OCI-LY7 (cell line): ENCODE data around the gene CEP192. TPM values are rescaled to one million over a fixed set of nuclear protein-coding genes. Genes with fewer than 3 reads are reported as not detected.
A peak's percentile ranks its signal among the peaks of the same experiment; 100 is the strongest.

ENCODE experiments used
- BruUV-seq: library from RNA; stranded (reverse); fragments of 400-500 nt; replicated peaks from 2 replicates; lab custom pipeline; 2021; lab: Mats Ljungman, UMichigan
- CTCF ChIA-PET: fragments of 300-600 bp; sonication (Branson Sonifier 250); formaldehyde crosslinking; loops from one replicate; lab custom pipeline; 2022; ENCODE audit warnings: antibody characterized with exemption; ENCODE audit not compliant: unreplicated experiment; lab: Charles Lee
- POLR2A ChIA-PET: fragments of 300-600 bp; sonication (Branson Sonifier 250); formaldehyde crosslinking; loops from one replicate; lab custom pipeline; 2022; ENCODE audit warnings: antibody characterized with exemption; lab: Charles Lee
- DNase-seq: peaks from one replicate; pipeline ENCODE4 v3.0.0-alpha.2; 2015; ENCODE audit warnings: low spot score
- H2AFZ ChIP-seq: fragments of 200-600 bp; sonication (generic), shearing (Covaris generic); 2 replicates; pipeline ENCODE4 v1.6.1; 2014; ENCODE audit warnings: mild to moderate bottlenecking, antibody characterized with exemption, low read length, moderate library complexity
- H3K27ac ChIP-seq: fragments of 200-600 bp; sonication (generic); 2 replicates; pipeline ENCODE4 v1.5.1; 2014; ENCODE audit warnings: mixed run types, low read depth, mild to moderate bottlenecking, moderate library complexity, low read length, inconsistent platforms; ENCODE audit not compliant: poor library complexity, severe bottlenecking
- H3K36me3 ChIP-seq: fragments of 200-600 bp; sonication (generic); 2 replicates; pipeline ENCODE4 v1.6.1; 2014; ENCODE audit warnings: mild to moderate bottlenecking, antibody characterized with exemption, low read length, moderate library complexity, mixed read lengths; ENCODE audit not compliant: insufficient read depth
- H3K4me1 ChIP-seq: fragments of 200-600 bp; sonication (generic); 2 replicates; pipeline ENCODE4 v1.5.1; 2014; ENCODE audit warnings: mild to moderate bottlenecking, low read length; ENCODE audit not compliant: insufficient read depth, poor library complexity, severe bottlenecking
- H3K4me2 ChIP-seq: fragments of 200-600 bp; sonication (generic); 2 replicates; pipeline ENCODE4 v1.6.1; 2014; ENCODE audit warnings: mild to moderate bottlenecking, low read length
- H3K4me3 ChIP-seq: fragments of 200-600 bp; sonication (generic); 2 replicates; pipeline ENCODE4 v1.5.1; 2014; ENCODE audit warnings: mild to moderate bottlenecking, low read depth, low read length; ENCODE audit not compliant: poor library complexity, severe bottlenecking
- H3K79me2 ChIP-seq: fragments of 200-600 bp; sonication (generic); 2 replicates; pipeline ENCODE4 v1.6.1; 2016; ENCODE audit warnings: low read depth, mild to moderate bottlenecking, low read length, moderate library complexity, mixed read lengths; ENCODE audit not compliant: insufficient read depth
- H3K9me2 ChIP-seq: fragments of 200-600 bp; sonication (generic); 2 replicates; pipeline ENCODE4 v1.6.1; 2016; ENCODE audit warnings: mild to moderate bottlenecking, low read length, mixed read lengths; ENCODE audit not compliant: insufficient read depth
- H3K9me3 ChIP-seq: fragments of 200-600 bp; sonication (generic); 2 replicates; pipeline ENCODE4 v1.6.1; 2014; ENCODE audit warnings: mild to moderate bottlenecking, mixed run types, low read length, mixed read lengths
- H4K20me1 ChIP-seq: fragments of 200-600 bp; sonication (generic); 2 replicates; pipeline ENCODE4 v1.6.1; 2014; ENCODE audit warnings: mild to moderate bottlenecking, antibody characterized with exemption, low read length, moderate library complexity, mixed read lengths; ENCODE audit not compliant: insufficient read depth
- CTCF ChIP-seq: fragments of 200-600 bp; sonication (generic); conservative IDR thresholded peaks from 2 replicates; pipeline ENCODE4 v1.5.1; 2014; ENCODE audit warnings: mild to moderate bottlenecking, antibody characterized with exemption, low read length, moderate library complexity, mixed read lengths
- EZH2phosphoT487 ChIP-seq: fragments of 200-600 bp; sonication (generic); IDR thresholded peaks from 2 replicates; pipeline ENCODE4 v1.6.1; 2018; ENCODE audit warnings: low read depth, borderline replicate concordance, mild to moderate bottlenecking, mixed run types, antibody characterized with exemption, low read length, moderate library complexity, mixed read lengths
- intact Hi-C: fragments of 100-400 bp; cut with micrococcal nuclease; formaldehyde crosslinking; loops from one replicate; pipeline ENCODE4 v1.10.0; 2022; ENCODE audit not compliant: unreplicated experiment
- total RNA-seq, 2 experiments: library from RNA; depleted of rRNA in 1 of 2; stranded (reverse); fragments of >200 nt in 1 of 2; shearing (Covaris generic) in 1 of 2; gene quantifications; 2 replicates each; pipeline ENCODE4 v1.2.3, GENCODE V29; 2014 to 2022

The CEP192 gene
- total RNA-seq, 2 experiments from 2014 or later, result 55.5 to 59.9 TPM

GRCh38 chr18:13100942-13101658 is 109.9 kb downstream of the CEP192 start:
- CTCF ChIA-PET, result no interaction called here
- Histone ChIP-seq H3K36me3 (peaks cover 90% of the 10 kb centered on the region), H3K4me2 (no peak overlapping the region), H3K4me1 (no peaks in the 10 kb centered on the region), H3K79me2 (no peaks in the 10 kb centered on the region), H3K27ac (no peak overlapping the region), H3K9me3 (no peaks in the 10 kb centered on the region), H3K4me3 (no peak overlapping the region), H3K9me2 (no peaks in the 10 kb centered on the region), H2AFZ (no peak overlapping the region), H4K20me1 (no peaks in the 10 kb centered on the region)
- POLR2A ChIA-PET, result no interaction called here
- TF ChIP-seq CTCF (no peak), EZH2phosphoT487 (no peak)
- intact Hi-C loops, result loop anchor here (10.0 kb wide), 1 partner anchor 376 kb away; no protein-coding TSS in a partner anchor
- DNase-seq, result no peak
- BruUV-seq, result no TSS peak

- ChIA-PET CTCF (no interaction called here), POLR2A (no interaction called here)
- Histone ChIP-seq H2AFZ (no peak overlapping the region), H3K4me2 (no peak overlapping the region), H3K4me1 (no peaks in the 10 kb centered on the region), H4K20me1 (no peaks in the 10 kb centered on the region), H3K9me2 (no peaks in the 10 kb centered on the region), H3K79me2 (no peaks in the 10 kb centered on the region), H3K27ac (no peak overlapping the region), H3K4me3 (no peak overlapping the region), H3K36me3 (peaks cover 90% of the 10 kb centered on the region), H3K9me3 (no peaks in the 10 kb centered on the region)
- no peak for DNase-seq
- TF ChIP-seq EZH2phosphoT487, result no peak
- TF ChIP-seq CTCF, result no peak
- intact Hi-C loops, result loop anchor here (10.0 kb wide), 1 partner anchor 377 kb away; no protein-coding TSS in a partner anchor
- no TSS peak for BruUV-seq
Observed at GRCh38 chr18:13101659-13102197, 110.6 kb downstream of the CEP192 start.

- Histone ChIP-seq H3K27ac (no peak overlapping the region), H3K9me2 (no peaks in the 10 kb centered on the region), H3K4me1 (no peaks in the 10 kb centered on the region), H3K9me3 (0 out of 2 replicates have a peak, but pooled peaks cover 2% of the 10 kb centered on the region), H2AFZ (no peak overlapping the region), H3K36me3 (peaks cover 99% of the 10 kb centered on the region), H3K4me2 (no peak overlapping the region), H3K79me2 (no peaks in the 10 kb centered on the region), H3K4me3 (no peak overlapping the region), H4K20me1 (no peaks in the 10 kb centered on the region)
- CTCF ChIA-PET, result no interaction called here
- BruUV-seq, result no TSS peak
- TF ChIP-seq CTCF, result peak; percentile 69
- TF ChIP-seq EZH2phosphoT487, result no peak
- intact Hi-C loops, result loop anchor here (10.0 kb wide), 1 partner anchor 379 kb away; no protein-coding TSS in a partner anchor
- POLR2A ChIA-PET, result interaction anchor here (0.6 kb wide), 1 partner anchor 114 kb away, joined by 3 read pairs; no protein-coding TSS in a partner anchor
- peak; percentile 11 for DNase-seq
Observed at GRCh38 chr18:13103366-13103765, 112.2 kb downstream of the CEP192 start.
